Hepatocyte (in vitro differentiated cells): ENCODE measurements around the gene IL17REL.

Source experiments
- CTCF ChIP-seq: fragments of 200-600 bp; sonication (generic); IDR thresholded peaks from 2 replicates; pipeline ENCODE4 v1.5.1; 2016; ENCODE audit warnings: antibody characterized with exemption, mild to moderate bottlenecking; ENCODE audit not compliant: poor library complexity
- EZH2 ChIP-seq: fragments of 200-600 bp; sonication (generic); IDR thresholded peaks from 2 replicates; pipeline ENCODE4 v1.6.1; 2016; ENCODE audit warnings: antibody characterized with exemption, mild to moderate bottlenecking, borderline replicate concordance
- EZH2phosphoT487 ChIP-seq: fragments of 200-600 bp; sonication (generic); IDR thresholded peaks from one replicate; pipeline ENCODE4 v1.6.1; 2018; ENCODE audit warnings: antibody characterized with exemption, mild to moderate bottlenecking, low read depth, moderate library complexity; ENCODE audit not compliant: unreplicated experiment, severe bottlenecking

- TF ChIP-seq EZH2 = no peak
- TF ChIP-seq CTCF = no peak
- TF ChIP-seq EZH2phosphoT487 = no peak
Measured at GRCh38 chr22:50046019-50046415, 33.5 kb upstream of the IL17REL start.
